GM12872 (cell line): ENCODE measurements around the gene GPR55.

Experiments
- CTCF ChIP-seq: IDR thresholded peaks from 3 replicates; pipeline ENCODE4 v1.5.1; 2011; ENCODE audit warnings: low read depth, mild to moderate bottlenecking, low read length, moderate library complexity; ENCODE audit not compliant: insufficient read depth

Gene GPR55

GRCh38 chr2:230871361-230872150 lies 53.5 kb downstream of the GPR55 start:
- no peak for TF ChIP-seq CTCF

GRCh38 chr2:230870544-230871360 lies 54.3 kb downstream of the GPR55 start:
- no peak for TF ChIP-seq CTCF

- no peak for TF ChIP-seq CTCF
Measured at GRCh38 chr2:230869914-230870543, 55.0 kb downstream of the GPR55 start.

GRCh38 chr2:230868947-230869913 lies 55.8 kb downstream of the GPR55 start:
- no peak for TF ChIP-seq CTCF

- TF ChIP-seq CTCF = no peak
Measured at GRCh38 chr2:230868161-230868946, 56.7 kb downstream of the GPR55 start.

- TF ChIP-seq CTCF = no peak
Measured at GRCh38 chr2:230866756-230867523, 58.1 kb downstream of the GPR55 start.
